PC-3 (cell line): ENCODE data around the gene CEP63. TPM values are rescaled to one million over a fixed set of nuclear protein-coding genes. Genes with fewer than 3 reads are reported as not detected.

ENCODE experiments used
- ATAC-seq: fragments of 200-7000 bp; cut with Tn5 transposase; 2 replicates; pipeline ENCODE4 v1.9.1; 2020; ENCODE audit warnings: mild to moderate bottlenecking, moderate library complexity
- BruUV-seq: library from RNA; stranded (reverse); fragments of 400-500 nt; replicated peaks from 2 replicates; lab custom pipeline; 2021; lab: Mats Ljungman, UMichigan
- CTCF ChIA-PET: fragments of 300-600 bp; sonication (Branson Sonifier 250); formaldehyde crosslinking; loops from one replicate; lab custom pipeline; 2022; ENCODE audit warnings: antibody characterized with exemption; lab: Charles Lee
- POLR2A ChIA-PET: fragments of 300-600 bp; sonication (Branson Sonifier 250); formaldehyde crosslinking; loops from one replicate; lab custom pipeline; 2022; ENCODE audit warnings: antibody characterized with exemption; ENCODE audit not compliant: unreplicated experiment; lab: Charles Lee
- DNase-seq: peaks from one replicate; pipeline ENCODE4 v3.0.0-alpha.2; 2015
- H2AFZ ChIP-seq: fragments of 300-600 bp; sonication (generic); 2 replicates; pipeline ENCODE4 v1.6.0; 2016; ENCODE audit warnings: antibody characterized with exemption, low read length
- H3F3A ChIP-seq: fragments of 300-600 bp; sonication (generic); one replicate; pipeline ENCODE4 v1.6.0; 2017; ENCODE audit warnings: antibody characterized with exemption, low read length, control low read depth, mild to moderate bottlenecking; ENCODE audit not compliant: unreplicated experiment
- H3K27ac ChIP-seq: fragments of 300-600 bp; sonication (generic); 2 replicates; pipeline ENCODE4 v1.5.1; 2016; ENCODE audit warnings: mild to moderate bottlenecking, low read length
- H3K27me3 ChIP-seq: fragments of 300-600 bp; sonication (generic); 2 replicates; pipeline ENCODE4 v1.6.1; 2016; ENCODE audit warnings: low read length, mixed read lengths
- H3K36me3 ChIP-seq: fragments of 300-600 bp; sonication (generic); 2 replicates; pipeline ENCODE4 v1.6.1; 2016; ENCODE audit warnings: low read depth, mixed run types, low read length, mixed read lengths
- H3K4me1 ChIP-seq: fragments of 300-600 bp; sonication (generic); 2 replicates; pipeline ENCODE4 v1.5.1; 2016; ENCODE audit warnings: low read length; ENCODE audit not compliant: insufficient read depth
- H3K4me2 ChIP-seq: fragments of 300-600 bp; sonication (generic); 2 replicates; pipeline ENCODE4 v1.6.0; 2016; ENCODE audit warnings: low read length
- H3K4me3 ChIP-seq: fragments of 300-600 bp; sonication (generic); 2 replicates; pipeline ENCODE4 v1.5.1; 2016; ENCODE audit warnings: mild to moderate bottlenecking, low read length, mixed read lengths
- H3K79me2 ChIP-seq: fragments of 300-600 bp; sonication (generic); 2 replicates; pipeline ENCODE4 v1.6.1; 2017; ENCODE audit warnings: low read length, mixed read lengths
- H3K9ac ChIP-seq: fragments of 300-600 bp; sonication (generic); 2 replicates; pipeline ENCODE4 v1.6.0; 2016; ENCODE audit warnings: mild to moderate bottlenecking, low read length
- H3K9me2 ChIP-seq: fragments of 300-600 bp; sonication (generic); replicated peaks from 2 replicates; pipeline ENCODE4 v1.6.1; 2016; ENCODE audit warnings: mixed run types, low read length, mixed read lengths
- H3K9me3 ChIP-seq: fragments of 300-600 bp; sonication (generic); 2 replicates; pipeline ENCODE4 v1.6.1; 2016; ENCODE audit warnings: low read length, mixed read lengths
- H4K20me1 ChIP-seq: fragments of 300-600 bp; sonication (generic); 2 replicates; pipeline ENCODE4 v1.6.1; 2016; ENCODE audit warnings: low read length, mixed read lengths
- EZH2 ChIP-seq: fragments of 300-600 bp; sonication (generic); IDR thresholded peaks from one replicate; pipeline ENCODE4 v1.6.1; 2017; ENCODE audit warnings: antibody characterized with exemption, mild to moderate bottlenecking, low read length; ENCODE audit not compliant: unreplicated experiment
- EZH2phosphoT487 ChIP-seq: fragments of 300-600 bp; sonication (generic); IDR thresholded peaks from 2 replicates; pipeline ENCODE4 v1.6.1; 2018; ENCODE audit warnings: mild to moderate bottlenecking, antibody characterized with exemption, low read length, borderline replicate concordance
- intact Hi-C: fragments of 100-400 bp; cut with micrococcal nuclease; formaldehyde crosslinking; loops from 2 replicates; pipeline ENCODE4 v1.9.0; 2023
- total RNA-seq: library from RNA; depleted of rRNA; stranded (reverse); fragments of >200 nt; gene quantifications from 2 replicates; pipeline ENCODE4 v1.2.3, GENCODE V29; 2014
- TF ChIP-seq, protein P1 (sequence below): fragments of 300-600 bp; sonication (generic); conservative IDR thresholded peaks from 2 replicates; pipeline ENCODE4 v1.5.1; 2017; ENCODE audit warnings: antibody characterized with exemption, low read depth, mild to moderate bottlenecking, low read length

CEP63 gene
- total RNA-seq, 1 experiment from 2014 or later = 15.4 TPM

DNA sequence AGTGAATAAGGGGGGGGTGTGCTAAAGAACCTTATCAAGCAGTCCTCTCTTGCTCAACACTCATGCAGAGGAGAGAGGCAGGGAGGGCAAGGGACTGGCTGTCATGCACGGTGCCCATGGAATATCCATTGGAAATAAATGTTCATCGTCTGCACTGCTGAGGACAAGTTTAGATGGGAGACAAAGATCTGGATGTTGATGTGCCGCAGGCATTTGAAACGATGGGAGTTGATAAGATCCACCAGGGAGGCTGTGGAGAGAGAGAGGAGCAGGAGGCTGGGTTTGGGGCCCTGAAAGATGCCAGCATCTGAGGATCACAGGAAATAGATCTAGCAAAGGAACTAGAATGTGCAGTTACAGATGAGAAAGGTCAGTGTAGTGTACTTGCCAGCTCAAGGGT is 76.2 kb downstream of the CEP63 start:
- no peaks in the 10 kb centered on the region for H4K20me1 ChIP-seq
- BruUV-seq = no TSS peak
- intact Hi-C loops = no loop called here
- no peaks in the 10 kb centered on the region for H3F3A ChIP-seq
- no peaks in the 10 kb centered on the region for H3K4me1 ChIP-seq
- H3K4me2 ChIP-seq = no peak overlapping the region
- no peaks in the 10 kb centered on the region for H3K9me2 ChIP-seq
- CTCF ChIA-PET = no interaction called here
- no peak overlapping the region for H3K4me3 ChIP-seq
- no peaks in the 10 kb centered on the region for H3K27me3 ChIP-seq
- H3K36me3 ChIP-seq = no peaks in the 10 kb centered on the region
- no peaks in the 10 kb centered on the region for H3K9me3 ChIP-seq
- no peak for TF ChIP-seq EZH2phosphoT487
- TF ChIP-seq EZH2 = no peak
- TF ChIP-seq, protein P1, sequence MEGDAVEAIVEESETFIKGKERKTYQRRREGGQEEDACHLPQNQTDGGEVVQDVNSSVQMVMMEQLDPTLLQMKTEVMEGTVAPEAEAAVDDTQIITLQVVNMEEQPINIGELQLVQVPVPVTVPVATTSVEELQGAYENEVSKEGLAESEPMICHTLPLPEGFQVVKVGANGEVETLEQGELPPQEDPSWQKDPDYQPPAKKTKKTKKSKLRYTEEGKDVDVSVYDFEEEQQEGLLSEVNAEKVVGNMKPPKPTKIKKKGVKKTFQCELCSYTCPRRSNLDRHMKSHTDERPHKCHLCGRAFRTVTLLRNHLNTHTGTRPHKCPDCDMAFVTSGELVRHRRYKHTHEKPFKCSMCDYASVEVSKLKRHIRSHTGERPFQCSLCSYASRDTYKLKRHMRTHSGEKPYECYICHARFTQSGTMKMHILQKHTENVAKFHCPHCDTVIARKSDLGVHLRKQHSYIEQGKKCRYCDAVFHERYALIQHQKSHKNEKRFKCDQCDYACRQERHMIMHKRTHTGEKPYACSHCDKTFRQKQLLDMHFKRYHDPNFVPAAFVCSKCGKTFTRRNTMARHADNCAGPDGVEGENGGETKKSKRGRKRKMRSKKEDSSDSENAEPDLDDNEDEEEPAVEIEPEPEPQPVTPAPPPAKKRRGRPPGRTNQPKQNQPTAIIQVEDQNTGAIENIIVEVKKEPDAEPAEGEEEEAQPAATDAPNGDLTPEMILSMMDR = no peak
- H3K79me2 ChIP-seq = no peaks in the 10 kb centered on the region
- POLR2A ChIA-PET = no interaction called here
- H2AFZ ChIP-seq = no peak overlapping the region
- DNase-seq (no peak), ATAC-seq (no peak)
- H3K9ac ChIP-seq = no peak overlapping the region
- H3K27ac ChIP-seq = no peak overlapping the region

DNA sequence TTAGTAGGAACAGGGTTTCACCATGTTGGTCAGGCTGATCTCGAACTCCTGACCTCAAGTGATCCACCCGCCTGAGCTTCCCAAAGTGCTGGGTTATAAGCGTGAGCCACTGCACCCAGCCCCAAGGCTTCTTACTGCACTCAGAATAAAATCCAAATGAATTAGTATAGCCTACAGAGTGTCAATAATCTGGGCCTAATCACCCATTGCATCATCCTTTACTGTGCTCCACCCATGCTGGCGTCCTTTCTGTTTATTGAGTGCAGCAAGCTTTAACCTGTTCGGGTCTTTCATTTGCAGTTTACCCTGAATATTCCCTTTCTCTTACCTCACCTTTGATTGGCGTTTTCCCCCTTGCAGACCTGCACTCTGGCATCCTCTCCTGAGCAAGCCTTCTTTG is 77.7 kb downstream of the CEP63 start:
- BruUV-seq = no TSS peak
- Histone ChIP-seq H3K36me3 (no peaks in the 10 kb centered on the region), H3K4me3 (no peak overlapping the region), H3K9ac (no peak overlapping the region), H3K4me1 (no peaks in the 10 kb centered on the region), H3K27me3 (no peaks in the 10 kb centered on the region), H2AFZ (no peak overlapping the region), H3K79me2 (no peaks in the 10 kb centered on the region), H3K9me2 (no peaks in the 10 kb centered on the region), H3K4me2 (no peak overlapping the region), H3K27ac (no peak overlapping the region), H3F3A (no peaks in the 10 kb centered on the region), H4K20me1 (no peaks in the 10 kb centered on the region), H3K9me3 (no peaks in the 10 kb centered on the region)
- TF ChIP-seq EZH2 (no peak), EZH2phosphoT487 (no peak)
- TF ChIP-seq, protein P1 = no peak
- DNase-seq = no peak
- ATAC-seq = no peak
- POLR2A ChIA-PET = no interaction called here
- intact Hi-C loops = no loop called here
- CTCF ChIA-PET = no interaction called here

DNA sequence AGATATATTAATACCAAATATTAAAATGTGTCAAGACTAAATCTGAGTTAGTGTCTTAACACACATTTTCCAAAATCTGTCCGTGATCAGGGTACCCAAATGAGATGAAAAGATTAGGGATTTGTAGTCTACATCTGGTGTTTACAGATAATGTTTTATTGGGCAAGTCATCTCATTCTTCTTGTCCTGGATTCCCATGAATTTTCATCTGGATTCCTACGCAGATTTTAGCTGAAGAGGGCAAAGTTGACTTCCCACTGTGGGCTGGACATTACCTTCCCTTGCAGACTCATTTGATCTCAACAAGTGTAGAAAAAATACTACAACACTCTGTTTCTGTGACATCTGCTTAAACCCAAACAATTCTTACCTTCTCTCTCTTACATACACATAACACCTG is 79.1 kb downstream of the CEP63 start:
- DNase-seq (no peak), ATAC-seq (no peak)
- no peaks in the 10 kb centered on the region for H3K9me2 ChIP-seq
- H3K79me2 ChIP-seq = no peaks in the 10 kb centered on the region
- TF ChIP-seq EZH2phosphoT487 (no peak), EZH2 (no peak)
- TF ChIP-seq, protein P1 = no peak
- intact Hi-C loops = no loop called here
- H3K4me3 ChIP-seq = no peak overlapping the region
- ChIA-PET POLR2A (no interaction called here), CTCF (no interaction called here)
- H3K4me2 ChIP-seq = no peak overlapping the region
- H3K27ac ChIP-seq = no peak overlapping the region
- H3K4me1 ChIP-seq = no peaks in the 10 kb centered on the region
- no peaks in the 10 kb centered on the region for H4K20me1 ChIP-seq
- BruUV-seq = no TSS peak
- H3F3A ChIP-seq = no peaks in the 10 kb centered on the region
- no peaks in the 10 kb centered on the region for H3K9me3 ChIP-seq
- no peaks in the 10 kb centered on the region for H3K36me3 ChIP-seq
- H3K27me3 ChIP-seq = no peaks in the 10 kb centered on the region
- no peak overlapping the region for H2AFZ ChIP-seq
- no peak overlapping the region for H3K9ac ChIP-seq
